OCI-LY3 (cell line): ENCODE data around the gene C2CD4A.

Experiments
- H2AFZ ChIP-seq: fragments of 200-600, 300-600 bp; shearing (Covaris generic); 2 replicates; pipeline ENCODE4 v1.6.0; 2014; ENCODE audit warnings: antibody characterized with exemption, low read depth, low read length
- H3K27ac ChIP-seq: fragments of 200-600, 300-600 bp; sonication (generic); 2 replicates; pipeline ENCODE4 v1.5.1; 2014; ENCODE audit warnings: mild to moderate bottlenecking, low read length, moderate library complexity, mixed read lengths
- H3K27me3 ChIP-seq: fragments of 200-600, 300-600 bp; sonication (generic); 2 replicates; pipeline ENCODE4 v1.6.1; 2014; ENCODE audit warnings: low read depth, low read length, mixed read lengths
- H3K36me3 ChIP-seq: fragments of 200-600, 300-600 bp; sonication (generic); replicated peaks from 2 replicates; pipeline ENCODE3; 2014; ENCODE audit warnings: low read depth, low read length, mixed read lengths
- H3K4me1 ChIP-seq: fragments of 300-600, 200-600 bp; sonication (generic); 2 replicates; pipeline ENCODE4 v1.6.1; 2014; ENCODE audit warnings: low read length, mixed read lengths
- H3K4me2 ChIP-seq: fragments of 200-600, 300-600 bp; sonication (generic); 2 replicates; pipeline ENCODE4 v1.6.1; 2014; ENCODE audit warnings: low read length, mixed read lengths
- H3K4me3 ChIP-seq: fragments of 300-600, 200-600 bp; sonication (generic); 2 replicates; pipeline ENCODE4 v1.5.1; 2014; ENCODE audit warnings: antibody characterized with exemption, mild to moderate bottlenecking, low read length, moderate library complexity
- H3K79me2 ChIP-seq: fragments of 300-600, 200-600 bp; shearing (Covaris generic); 2 replicates; pipeline ENCODE4 v1.6.1; 2014; ENCODE audit warnings: mild to moderate bottlenecking, low read length, mixed read lengths
- H3K9ac ChIP-seq: fragments of 300-600, 200-600 bp; shearing (Covaris generic); 2 replicates; pipeline ENCODE4 v1.6.0; 2014; ENCODE audit warnings: mild to moderate bottlenecking, low read length, moderate library complexity
- H3K9me3 ChIP-seq: fragments of 200-600, 300-600 bp; shearing (Covaris generic); 2 replicates; pipeline ENCODE4 v1.6.1; 2014; ENCODE audit warnings: low read length, mixed read lengths; ENCODE audit not compliant: insufficient read depth
- H4K20me1 ChIP-seq: fragments of 200-600, 300-600 bp; sonication (generic); 2 replicates; pipeline ENCODE4 v1.6.1; 2016; ENCODE audit warnings: low read length, mixed read lengths; ENCODE audit not compliant: insufficient read depth
- CTCF ChIP-seq: fragments of 200-600, 300-600 bp; sonication (generic); IDR thresholded peaks from 2 replicates; pipeline ENCODE4 v1.5.1; 2014; ENCODE audit warnings: antibody characterized with exemption, low read length, low read depth
- EZH2phosphoT487 ChIP-seq: fragments of 200-600 bp; shearing (Covaris generic); IDR thresholded peaks from 2 replicates; pipeline ENCODE4 v1.6.1; 2018; ENCODE audit warnings: antibody characterized with exemption, mixed run types, low read depth

C2CD4A gene

GRCh38 chr15:62112616-62113593 is 46.1 kb downstream of the C2CD4A start:
- no peak overlapping the region for H3K9ac ChIP-seq
- no peaks in the 10 kb centered on the region for H3K9me3 ChIP-seq
- H3K27me3 ChIP-seq: no peaks in the 10 kb centered on the region
- no peaks in the 10 kb centered on the region for H3K4me1 ChIP-seq
- H2AFZ ChIP-seq: no peak overlapping the region
- H3K79me2 ChIP-seq: no peaks in the 10 kb centered on the region
- H3K4me2 ChIP-seq: no peak overlapping the region
- no peaks in the 10 kb centered on the region for H4K20me1 ChIP-seq
- no peak for TF ChIP-seq CTCF
- H3K27ac ChIP-seq: no peak overlapping the region
- no peaks in the 10 kb centered on the region for H3K36me3 ChIP-seq
- H3K4me3 ChIP-seq: no peak overlapping the region

- TF ChIP-seq EZH2phosphoT487: no peak
- no peak for TF ChIP-seq CTCF
- H3K79me2 ChIP-seq: no peaks in the 10 kb centered on the region
Observed at GRCh38 chr15:62115847-62116246, 49.1 kb downstream of the C2CD4A start.

GRCh38 chr15:62118520-62119226 is 51.9 kb downstream of the C2CD4A start:
- Histone ChIP-seq H3K9ac (no peak overlapping the region), H3K27me3 (no peaks in the 10 kb centered on the region), H3K9me3 (no peaks in the 10 kb centered on the region), H2AFZ (no peak overlapping the region), H3K79me2 (no peaks in the 10 kb centered on the region), H4K20me1 (no peaks in the 10 kb centered on the region), H3K4me1 (peaks cover 21% of the 10 kb centered on the region), H3K4me3 (no peak overlapping the region), H3K27ac (no peak overlapping the region), H3K36me3 (no peaks in the 10 kb centered on the region), H3K4me2 (no peak overlapping the region)
- TF ChIP-seq CTCF (no peak), EZH2phosphoT487 (no peak)

More at GRCh38 chr15:62115847-62116246, 49.1 kb downstream of the C2CD4A start:
- no peaks in the 10 kb centered on the region for H3K9me3 ChIP-seq
- no peak overlapping the region for H3K9ac ChIP-seq
- H3K4me3 ChIP-seq: no peak overlapping the region
- H3K27me3 ChIP-seq: no peaks in the 10 kb centered on the region
- no peaks in the 10 kb centered on the region for H3K36me3 ChIP-seq
- no peak overlapping the region for H3K27ac ChIP-seq
- no peaks in the 10 kb centered on the region for H4K20me1 ChIP-seq
- no peak overlapping the region for H3K4me2 ChIP-seq
- H2AFZ ChIP-seq: no peak overlapping the region
- peaks cover 5% of the 10 kb centered on the region; the same call in 1 of the 2 replicates for H3K4me1 ChIP-seq

GRCh38 chr15:62119227-62119864 is 52.6 kb downstream of the C2CD4A start:
- H3K36me3 ChIP-seq: no peaks in the 10 kb centered on the region
- H3K4me2 ChIP-seq: no peak overlapping the region
- no peak overlapping the region for H2AFZ ChIP-seq
- no peak overlapping the region for H3K27ac ChIP-seq
- peaks cover 27% of the 10 kb centered on the region for H3K4me1 ChIP-seq
- H3K9me3 ChIP-seq: no peaks in the 10 kb centered on the region
- H3K4me3 ChIP-seq: no peak overlapping the region
- no peak overlapping the region for H3K9ac ChIP-seq
- no peaks in the 10 kb centered on the region for H3K27me3 ChIP-seq
- TF ChIP-seq EZH2phosphoT487: no peak
- TF ChIP-seq CTCF: no peak
- no peaks in the 10 kb centered on the region for H3K79me2 ChIP-seq
- H4K20me1 ChIP-seq: no peaks in the 10 kb centered on the region
